ENCODE results near the gene ESRRA. TPM values are rescaled to one million over a fixed set of nuclear protein-coding genes. Genes with fewer than 3 reads are reported as not detected.
A peak's percentile ranks its signal among the peaks of the same experiment; 100 is the strongest.
"Not testable (repeated sequence)": the region's sequence is repeated elsewhere in the genome, so short reads cannot be mapped to it uniquely, and the experiment has no call there.

The ESRRA gene
- total RNA-seq, 2 donors from 2014 or later = 33.6 to 48.1 TPM

GRCh38 chr11:64299847-64300648 lies 5.3 kb upstream of the ESRRA start, which contains the start of gene CATSPERZ:
Gene CATSPERZ (plus strand): TSS chr11:64300358. CDS start chr11:64300411, 53 bp downstream.
- DNase-seq (ENCODE audit: low spot score in 2 of 2) = no peak
- Mint-ChIP-seq H3K27ac (no peak within 1 kb of the TSS), H3K9me3 (no peaks in the 10 kb centered on the region), H3K36me3 (no peaks in the 10 kb centered on the region)
- ATAC-seq = no peak

DNA sequence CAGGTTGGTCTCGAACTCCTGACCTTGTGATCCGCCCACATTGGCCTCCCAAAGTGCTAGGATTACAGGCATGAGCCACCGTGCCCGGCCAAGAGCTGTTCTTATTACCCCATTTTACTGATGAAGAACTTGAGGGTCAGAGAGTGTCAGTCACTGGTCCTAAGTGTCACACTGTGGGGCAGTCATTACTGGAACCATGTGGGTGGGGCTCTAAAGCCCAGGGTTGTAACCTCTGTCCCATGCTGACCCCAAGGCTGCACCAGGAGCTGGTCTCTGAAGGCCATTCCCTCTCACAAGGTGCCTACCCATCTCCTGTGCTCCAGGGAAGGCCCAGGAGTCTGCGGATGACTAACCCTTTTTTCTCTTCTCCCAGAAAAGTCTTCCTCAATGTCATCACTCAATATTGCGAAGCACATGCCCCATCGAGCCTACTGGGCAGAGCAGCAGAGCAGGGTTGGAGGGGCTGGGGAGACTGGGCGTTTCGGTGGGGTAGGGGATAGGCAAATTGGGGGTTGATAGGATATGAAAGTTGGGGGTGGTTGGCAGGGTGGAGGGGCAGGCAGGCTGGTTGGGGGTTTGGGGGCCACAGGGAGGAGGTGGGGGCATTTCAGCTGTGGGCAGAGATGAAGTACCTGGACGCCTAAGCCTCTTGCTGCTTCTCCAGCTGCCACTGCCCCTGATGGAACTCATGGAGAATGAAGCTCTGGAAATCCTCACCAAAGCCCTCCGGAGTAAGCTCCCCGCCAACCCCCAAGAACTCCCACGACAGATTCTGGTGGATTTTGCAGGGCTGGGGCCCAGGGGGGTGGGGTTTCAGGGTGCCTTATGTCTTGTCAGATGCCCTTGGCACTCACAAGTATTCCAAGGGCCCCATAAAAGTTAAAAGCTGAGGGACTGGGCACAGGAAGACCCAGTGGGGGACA lies 2.0 kb upstream of the ESRRA start:
- no peak for DNase-seq (ENCODE audit: low spot score in 2 of 2)
- Mint-ChIP-seq H3K27ac (peak overlapping the region in 1 of 2 donors; percentile 97), H3K9me3 (no peaks in the 10 kb centered on the region), H3K36me3 (peaks cover 9% of the 10 kb centered on the region in 2 donors)
- no peak for ATAC-seq

GRCh38 chr11:64304032-64304315 lies 1.4 kb upstream of the ESRRA start:
- DNase-seq (ENCODE audit: low spot score in 2 of 2) = no peak
- H3K9me3 Mint-ChIP-seq = no peaks in the 10 kb centered on the region
- peak overlapping the region; percentile 97 to 99 for H3K27ac Mint-ChIP-seq

DNA sequence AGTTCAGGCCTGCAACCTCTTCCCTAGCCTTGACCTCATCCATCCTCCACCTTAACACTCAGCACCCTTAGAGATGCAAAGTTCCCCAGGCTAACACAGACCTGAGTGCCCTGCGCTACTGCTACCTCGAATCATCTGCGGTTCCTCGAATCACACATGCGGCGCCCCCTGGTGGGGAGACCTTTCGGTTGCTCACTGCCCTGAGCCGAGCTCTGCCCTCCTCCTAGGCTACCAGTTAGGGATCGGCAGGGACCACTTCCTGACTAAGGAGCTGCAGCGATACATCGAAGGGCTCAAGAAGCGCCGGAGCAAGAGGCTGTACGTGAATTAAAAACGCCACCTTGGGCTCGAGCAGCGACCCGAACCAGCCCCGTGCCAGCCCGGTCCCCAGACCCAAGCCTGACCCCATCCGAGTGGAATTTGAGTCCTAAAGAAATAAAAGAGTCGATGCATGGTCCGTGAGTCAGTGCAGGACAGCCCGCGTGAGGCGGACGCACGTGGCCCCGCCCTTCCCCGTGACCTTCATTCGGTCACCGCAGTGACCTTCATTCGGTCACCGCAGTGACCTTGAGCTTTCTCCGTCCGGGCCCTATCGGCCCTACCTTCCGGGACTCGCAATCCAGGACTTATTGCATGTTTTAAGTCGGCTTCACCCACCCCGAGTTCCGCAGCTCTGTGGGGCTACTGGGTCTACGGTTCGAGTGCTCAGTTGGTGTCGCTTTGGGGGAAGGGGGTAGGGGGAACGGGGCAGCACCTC lies 830 bp upstream of the ESRRA start:
- Mint-ChIP-seq H3K36me3 (peaks cover 9% of the 10 kb centered on the region in 2 donors), H3K9me3 (no peaks in the 10 kb centered on the region), H3K27ac (peak overlapping the region; percentile 97 to 99)
- DNase-seq (ENCODE audit: low spot score in 2 of 2) (peak; percentile 91 to 97), ATAC-seq (peak; percentile 41 to 59)

More at GRCh38 chr11:64304032-64304315, 1.4 kb upstream of the ESRRA start:
- no peak for ATAC-seq
- peaks cover 9% of the 10 kb centered on the region in 2 donors for H3K36me3 Mint-ChIP-seq

DNA sequence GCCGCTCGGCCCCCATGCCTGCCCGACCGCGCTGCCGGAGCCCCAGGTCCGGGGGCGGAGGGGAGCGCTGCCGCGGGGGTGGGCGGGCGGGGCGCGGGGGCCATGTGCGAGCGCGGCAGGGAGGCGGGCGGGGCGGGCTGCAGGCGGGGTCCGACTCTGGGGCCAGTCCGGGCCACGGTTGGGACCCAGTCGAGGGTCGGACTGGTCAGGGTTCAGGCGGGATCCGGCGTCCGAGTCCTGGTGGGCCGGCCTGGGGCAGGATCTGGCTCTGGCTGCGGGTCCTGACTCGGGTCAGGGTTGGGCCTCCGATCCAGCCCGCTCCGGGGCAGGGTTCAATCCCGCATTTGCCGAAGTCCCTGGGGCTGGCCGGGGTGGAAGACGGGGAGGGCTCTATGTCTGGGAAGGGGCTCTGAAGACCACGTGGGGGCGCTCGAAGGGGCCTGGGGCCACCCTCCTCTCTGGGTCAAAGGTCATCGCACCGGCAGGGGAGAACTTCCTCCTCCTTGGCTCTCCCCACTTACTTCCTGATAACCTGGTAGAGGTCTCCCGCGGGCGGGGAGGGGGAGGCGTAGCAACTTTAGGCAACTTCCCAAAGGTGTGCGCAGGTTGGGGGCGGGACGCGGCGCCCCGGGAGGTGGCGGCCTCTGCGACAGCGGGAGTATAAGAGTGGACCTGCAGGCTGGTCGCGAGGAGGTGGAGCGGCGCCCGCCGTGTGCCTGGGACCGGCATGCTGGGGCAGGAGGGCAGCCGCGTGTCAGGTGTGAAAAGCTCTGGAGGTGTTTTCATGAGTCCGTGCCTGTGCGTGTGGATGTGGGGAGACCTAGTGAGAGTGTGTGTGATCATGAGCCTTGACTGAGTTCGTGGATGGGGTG lies 603 bp downstream of the ESRRA start:
- Mint-ChIP-seq H3K36me3 (peaks cover 9% of the 10 kb centered on the region in 2 donors), H3K9me3 (no peaks in the 10 kb centered on the region), H3K27ac (peak overlapping the region; percentile 90 to 97)
- ATAC-seq (peak; percentile 24 to 29), DNase-seq (ENCODE audit: low spot score in 2 of 2) (peak; percentile 73 to 84)

GRCh38 chr11:64306563-64306875 lies 1.2 kb downstream of the ESRRA start:
- Mint-ChIP-seq H3K27ac (peak overlapping the region; percentile 90 to 97), H3K36me3 (peaks cover 9% of the 10 kb centered on the region in 2 donors), H3K9me3 (no peaks in the 10 kb centered on the region)
- DNase-seq (ENCODE audit: low spot score in 2 of 2) (no peak), ATAC-seq (no peak)

DNA sequence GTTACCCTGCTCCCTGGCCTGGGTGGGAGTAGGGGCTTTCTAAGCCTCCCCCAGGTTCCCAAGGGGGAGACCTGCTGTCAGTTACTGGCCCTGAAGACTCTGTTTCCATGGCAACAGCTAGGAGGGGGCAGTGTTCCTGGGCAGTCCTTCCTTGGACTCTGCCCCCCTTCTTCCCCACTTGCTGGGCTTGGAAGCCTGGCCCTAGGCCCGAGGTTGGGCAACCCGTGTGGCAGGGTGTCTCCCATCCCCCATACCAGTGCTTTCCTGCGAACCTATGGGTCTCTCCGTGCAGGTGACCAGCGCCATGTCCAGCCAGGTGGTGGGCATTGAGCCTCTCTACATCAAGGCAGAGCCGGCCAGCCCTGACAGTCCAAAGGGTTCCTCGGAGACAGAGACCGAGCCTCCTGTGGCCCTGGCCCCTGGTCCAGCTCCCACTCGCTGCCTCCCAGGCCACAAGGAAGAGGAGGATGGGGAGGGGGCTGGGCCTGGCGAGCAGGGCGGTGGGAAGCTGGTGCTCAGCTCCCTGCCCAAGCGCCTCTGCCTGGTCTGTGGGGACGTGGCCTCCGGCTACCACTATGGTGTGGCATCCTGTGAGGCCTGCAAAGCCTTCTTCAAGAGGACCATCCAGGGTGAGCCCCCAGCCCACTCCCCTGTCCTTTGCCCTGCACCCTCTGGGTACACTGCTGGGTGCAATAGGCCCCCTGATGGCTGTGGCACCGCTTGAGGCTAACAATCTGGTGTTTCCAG lies 1.7 kb downstream of the ESRRA start:
- ATAC-seq (no peak), DNase-seq (ENCODE audit: low spot score in 2 of 2) (no peak)
- Mint-ChIP-seq H3K36me3 (peaks cover 9% of the 10 kb centered on the region in 2 donors), H3K27ac (peak overlapping the region; percentile 26 to 90), H3K9me3 (no peaks in the 10 kb centered on the region)

GRCh38 chr11:64307795-64308194 lies 2.5 kb downstream of the ESRRA start:
- H3K36me3 Mint-ChIP-seq; H3K9me3 Mint-ChIP-seq; DNase-seq (ENCODE audit: low spot score in 2 of 2); ATAC-seq: not testable (repeated sequence)
- peak overlapping the region; percentile 26 to 90 for H3K27ac Mint-ChIP-seq

- ATAC-seq (no peak), DNase-seq (ENCODE audit: low spot score in 2 of 2) (no peak)
- Mint-ChIP-seq H3K36me3 (peaks cover 14 to 16% of the 10 kb centered on the region in 2 donors), H3K27ac (peak overlapping the region; percentile 89 to 97), H3K9me3 (no peaks in the 10 kb centered on the region)
These were observed 7.6 kb downstream of the ESRRA start for GRCh38 chr11:64312947-64313346.

DNA sequence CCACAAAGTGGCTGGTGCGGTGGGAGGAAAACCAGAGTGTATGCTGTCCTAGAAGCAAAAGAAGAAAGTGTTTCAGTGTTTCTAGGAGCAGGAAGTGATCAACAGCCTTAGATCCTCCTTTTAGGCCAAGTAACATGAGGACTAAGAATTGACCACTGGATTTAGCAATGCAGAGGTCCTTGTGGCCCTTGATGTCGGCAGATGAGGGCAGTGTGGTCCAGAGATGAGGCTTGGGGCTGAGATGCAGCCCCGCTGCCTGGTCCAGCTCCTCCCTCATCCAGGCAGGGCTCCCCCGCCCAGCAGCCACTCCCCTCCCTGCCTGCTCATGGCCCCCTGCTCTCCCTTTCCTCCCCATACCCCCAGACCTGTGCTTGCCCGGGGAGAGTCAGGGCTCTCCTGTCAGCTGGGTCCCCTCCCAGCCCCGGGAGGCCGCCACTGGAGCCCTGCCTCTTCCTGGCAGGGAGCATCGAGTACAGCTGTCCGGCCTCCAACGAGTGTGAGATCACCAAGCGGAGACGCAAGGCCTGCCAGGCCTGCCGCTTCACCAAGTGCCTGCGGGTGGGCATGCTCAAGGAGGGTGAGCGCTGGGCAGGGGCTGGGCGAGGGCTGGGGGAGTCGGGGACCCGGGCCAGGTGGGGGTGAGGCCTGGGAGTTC lies 8.3 kb downstream of the ESRRA start:
- no peaks in the 10 kb centered on the region for H3K9me3 Mint-ChIP-seq
- peaks cover 19 to 20% of the 10 kb centered on the region in 2 donors for H3K36me3 Mint-ChIP-seq
- ATAC-seq (no peak), DNase-seq (ENCODE audit: low spot score in 2 of 2) (no peak)
- H3K27ac Mint-ChIP-seq = peak overlapping the region; percentile 89 to 97

DNA sequence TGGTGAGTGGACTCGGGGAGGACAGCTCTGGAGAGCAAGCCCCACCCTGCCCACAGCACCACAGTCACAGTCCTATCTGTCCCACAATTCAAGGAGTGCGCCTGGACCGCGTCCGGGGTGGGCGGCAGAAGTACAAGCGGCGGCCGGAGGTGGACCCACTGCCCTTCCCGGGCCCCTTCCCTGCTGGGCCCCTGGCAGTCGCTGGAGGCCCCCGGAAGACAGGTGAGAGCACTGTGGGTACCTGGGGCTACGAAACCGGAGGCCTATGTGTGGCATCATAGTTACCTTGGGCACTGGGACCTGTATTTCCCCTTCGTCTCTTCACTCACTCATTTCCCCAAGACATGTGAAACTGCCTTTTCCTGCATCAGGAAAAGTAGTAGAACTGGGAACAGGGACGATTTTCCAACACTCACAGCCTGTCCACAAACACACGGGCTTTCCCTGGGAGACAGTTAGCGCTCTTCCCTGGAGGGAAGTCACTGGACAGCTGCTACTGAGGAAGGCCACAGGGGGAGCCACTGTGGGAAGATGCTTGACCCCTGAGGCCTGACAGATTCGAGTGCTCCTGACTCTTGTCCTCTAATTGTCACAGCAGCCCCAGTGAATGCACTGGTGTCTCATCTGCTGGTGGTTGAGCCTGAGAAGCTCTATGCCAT lies 9.0 kb downstream of the ESRRA start:
- ATAC-seq = no peak
- peak overlapping the region; percentile 62 to 84 for H3K27ac Mint-ChIP-seq
- peaks cover 19 to 24% of the 10 kb centered on the region in 2 donors for H3K36me3 Mint-ChIP-seq
- DNase-seq (ENCODE audit: low spot score in 2 of 2) = no peak
- H3K9me3 Mint-ChIP-seq = no peaks in the 10 kb centered on the region

DNA sequence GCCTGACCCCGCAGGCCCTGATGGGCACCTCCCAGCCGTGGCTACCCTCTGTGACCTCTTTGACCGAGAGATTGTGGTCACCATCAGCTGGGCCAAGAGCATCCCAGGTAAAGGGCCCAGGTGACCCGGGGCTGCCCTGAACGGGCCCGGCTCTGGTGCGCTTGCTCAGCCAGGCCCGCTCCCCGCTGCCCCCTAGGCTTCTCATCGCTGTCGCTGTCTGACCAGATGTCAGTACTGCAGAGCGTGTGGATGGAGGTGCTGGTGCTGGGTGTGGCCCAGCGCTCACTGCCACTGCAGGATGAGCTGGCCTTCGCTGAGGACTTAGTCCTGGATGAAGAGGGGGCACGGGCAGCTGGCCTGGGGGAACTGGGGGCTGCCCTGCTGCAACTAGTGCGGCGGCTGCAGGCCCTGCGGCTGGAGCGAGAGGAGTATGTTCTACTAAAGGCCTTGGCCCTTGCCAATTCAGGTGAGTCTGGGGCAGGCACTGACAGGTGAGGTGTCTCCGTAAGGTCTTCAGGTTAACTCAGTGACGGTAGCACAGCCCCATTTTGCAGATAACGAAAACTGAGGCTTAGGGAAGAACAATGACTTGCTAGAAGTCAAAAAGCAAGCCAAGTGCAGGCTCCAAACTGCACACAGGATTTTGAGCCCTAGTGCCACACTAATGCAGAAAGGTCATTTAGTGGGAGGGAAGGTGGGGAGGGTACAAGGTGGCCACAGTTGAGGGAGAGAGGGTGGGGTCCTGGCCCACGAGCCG lies 9.7 kb downstream of the ESRRA start:
- no peak for ATAC-seq
- Mint-ChIP-seq H3K36me3 (peaks cover 19 to 27% of the 10 kb centered on the region in 2 donors), H3K9me3 (no peaks in the 10 kb centered on the region), H3K27ac (peak overlapping the region in 1 of 2 donors; percentile 62)
- no peak for DNase-seq (ENCODE audit: low spot score in 2 of 2)

- not testable (repeated sequence) for H3K9me3 Mint-ChIP-seq; ATAC-seq; DNase-seq (ENCODE audit: low spot score in 2 of 2)
- H3K36me3 Mint-ChIP-seq = peaks cover 25 to 27% of the 10 kb centered on the region in 2 donors
- peak overlapping the region; percentile 99 for H3K27ac Mint-ChIP-seq
These were observed 10.6 kb downstream of the ESRRA start for GRCh38 chr11:64315667-64316526.

All from activated naive CD4-positive, alpha-beta T cell treated with anti-CD3 and anti-CD28 coated beads, Interleukin-2, amount 50 U/mL, for 72 hours (primary cell).